ENCODE results near the gene HOXD8. TPM values are rescaled to one million over a fixed set of nuclear protein-coding genes. Genes with fewer than 3 reads are reported as not detected.

HOXD8 gene
- total RNA-seq, result 14.2 and 18.9 TPM in 2 replicates

DNA sequence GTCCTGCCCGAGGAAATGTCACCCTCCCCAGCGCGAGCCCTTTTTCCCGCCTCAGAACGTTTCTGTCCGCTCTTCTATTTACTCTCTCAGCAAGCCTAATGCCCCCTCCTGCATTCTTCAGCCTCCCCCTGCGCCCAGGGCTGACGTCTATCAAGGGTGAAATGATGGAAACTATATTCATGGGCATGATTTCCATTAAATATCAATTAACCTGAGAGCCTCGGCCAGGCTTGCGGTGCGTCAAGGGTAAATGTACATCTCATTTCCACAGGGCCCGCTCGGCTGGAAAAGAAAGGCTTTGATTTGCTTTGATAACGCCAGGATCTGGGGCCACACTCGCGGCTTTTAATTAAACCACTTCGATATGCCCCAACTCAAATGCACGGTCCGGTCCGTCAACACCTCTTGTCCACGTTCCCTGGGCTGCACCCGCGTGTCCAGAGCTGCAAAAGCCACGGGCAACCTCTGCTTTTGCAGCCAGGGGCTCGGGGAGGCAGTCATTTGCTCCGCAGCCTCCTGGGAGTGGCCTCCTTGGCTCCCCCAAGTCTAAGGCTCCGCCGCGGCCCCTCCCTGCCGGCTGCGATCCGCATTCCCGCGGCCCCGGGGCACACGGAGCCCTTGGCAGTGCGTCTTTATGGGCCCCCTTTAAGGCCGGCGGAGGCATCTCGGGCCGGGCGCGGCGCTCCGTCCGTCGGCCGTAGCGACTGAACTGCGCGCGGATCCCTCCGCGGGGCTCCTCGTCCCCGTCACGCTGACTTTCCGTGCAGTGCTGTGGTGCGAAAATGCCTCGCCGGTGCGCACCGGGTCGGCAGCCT is at the start of gene HOXD8:
Gene HOXD8, plus strand, starts transcription at position 724 of the 815 bp plus-strand sequence. CDS start 662 bp downstream, outside the sequence.
- DNase-seq (ENCODE audit: extremely low read depth, low read depth, low spot score), result no peak

DNA sequence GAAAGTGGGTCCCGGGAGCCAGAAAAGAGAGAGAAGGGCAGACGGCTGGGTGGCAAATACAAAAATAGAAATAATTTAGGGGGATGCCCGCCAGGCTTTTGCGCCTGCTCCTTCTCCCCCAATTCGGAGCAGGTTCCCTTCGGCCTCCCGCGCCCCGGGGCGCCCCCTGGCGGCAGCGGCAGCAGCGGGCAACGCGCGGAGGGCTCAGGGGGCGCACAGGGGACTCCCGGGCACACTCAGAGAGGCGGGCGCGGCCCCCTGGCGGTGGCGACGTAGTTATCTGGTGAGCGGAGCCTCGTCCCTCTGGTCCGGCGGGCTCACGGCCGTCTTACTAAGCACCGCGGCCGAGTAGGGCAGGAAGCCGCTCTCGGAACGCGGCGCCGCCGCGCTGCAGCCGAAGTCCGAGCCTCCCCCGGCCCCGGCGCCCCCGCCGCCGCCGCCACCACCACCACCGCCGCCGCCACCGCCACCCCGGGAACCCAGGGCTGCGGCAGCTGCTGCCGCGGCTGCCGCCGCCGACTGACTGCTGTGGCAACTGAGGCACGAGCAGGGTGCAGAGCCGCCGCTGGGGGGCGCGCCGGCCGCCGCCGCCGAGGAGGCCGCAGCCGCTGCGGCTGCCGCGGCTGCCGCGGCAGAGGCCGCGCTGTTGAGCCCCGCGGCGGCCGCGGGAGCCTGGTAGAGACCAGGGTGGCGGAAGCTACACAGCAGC is 49.5 kb upstream of the HOXD8 start:
- no peak for DNase-seq (ENCODE audit: extremely low read depth, low read depth, low spot score)

DNA sequence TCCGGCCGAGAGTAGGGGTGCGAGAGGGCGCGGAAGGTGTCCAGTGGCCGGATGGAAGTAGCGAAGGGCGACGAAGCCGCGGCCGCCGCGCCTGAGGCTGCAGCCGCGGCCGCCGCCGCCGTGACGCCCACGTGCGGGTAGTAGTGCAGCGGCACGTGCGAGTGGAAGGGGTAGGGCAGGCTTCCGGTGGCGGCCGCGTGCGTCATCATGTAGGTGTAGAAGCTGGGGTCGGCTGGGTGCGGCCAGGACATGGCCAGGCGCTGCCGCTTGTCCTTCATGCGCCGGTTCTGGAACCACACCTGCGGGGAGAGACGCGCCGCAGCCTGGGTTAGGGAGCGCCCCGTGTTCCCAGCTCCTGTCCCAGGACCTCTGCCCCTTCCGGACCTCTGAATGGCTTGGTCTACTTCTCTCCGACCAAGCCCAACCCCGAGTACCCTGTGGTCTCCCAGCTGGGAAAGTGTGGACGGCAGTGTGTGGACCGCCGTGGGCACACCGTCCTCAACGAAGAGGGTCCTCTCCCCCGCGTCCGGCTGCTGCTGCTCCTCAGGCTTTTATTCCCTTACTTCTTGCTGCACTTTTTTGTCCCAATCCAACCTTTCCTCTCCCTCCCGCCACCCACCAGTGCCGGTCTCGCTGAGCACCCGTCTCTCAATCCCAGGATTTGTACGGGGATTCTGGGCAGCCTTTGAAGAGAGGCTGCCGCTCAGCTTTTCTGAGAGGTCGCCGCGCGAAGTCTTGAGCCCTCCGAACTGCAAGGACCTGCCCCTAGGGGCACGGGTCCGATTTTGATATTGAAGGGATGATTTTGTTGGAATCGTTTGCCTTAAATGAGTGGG is 48.7 kb upstream of the HOXD8 start:
- no peak for DNase-seq (ENCODE audit: extremely low read depth, low read depth, low spot score)

DNA sequence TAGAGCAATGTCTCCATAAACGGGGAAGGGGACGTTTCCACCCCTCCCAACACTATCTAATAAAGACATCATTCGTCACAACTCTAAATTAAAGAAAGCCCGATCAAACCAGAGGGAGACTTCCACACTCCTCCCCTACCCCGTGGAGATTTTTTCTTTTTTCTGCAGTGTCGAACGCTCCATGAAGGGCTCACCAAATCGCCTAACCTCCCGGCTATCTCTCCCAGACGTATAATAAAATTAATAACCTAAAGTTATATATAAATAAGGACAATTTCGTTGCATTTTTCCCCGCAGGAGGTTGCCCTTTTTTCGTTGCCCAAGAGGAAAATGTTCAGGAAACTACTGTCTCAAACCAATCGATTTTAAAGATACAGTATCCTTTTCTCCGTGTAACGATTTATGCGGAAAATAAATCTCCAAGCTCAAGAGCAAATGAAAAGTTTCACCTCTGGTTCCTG is 48.1 kb upstream of the HOXD8 start:
- DNase-seq (ENCODE audit: extremely low read depth, low read depth, low spot score), result no peak

DNA sequence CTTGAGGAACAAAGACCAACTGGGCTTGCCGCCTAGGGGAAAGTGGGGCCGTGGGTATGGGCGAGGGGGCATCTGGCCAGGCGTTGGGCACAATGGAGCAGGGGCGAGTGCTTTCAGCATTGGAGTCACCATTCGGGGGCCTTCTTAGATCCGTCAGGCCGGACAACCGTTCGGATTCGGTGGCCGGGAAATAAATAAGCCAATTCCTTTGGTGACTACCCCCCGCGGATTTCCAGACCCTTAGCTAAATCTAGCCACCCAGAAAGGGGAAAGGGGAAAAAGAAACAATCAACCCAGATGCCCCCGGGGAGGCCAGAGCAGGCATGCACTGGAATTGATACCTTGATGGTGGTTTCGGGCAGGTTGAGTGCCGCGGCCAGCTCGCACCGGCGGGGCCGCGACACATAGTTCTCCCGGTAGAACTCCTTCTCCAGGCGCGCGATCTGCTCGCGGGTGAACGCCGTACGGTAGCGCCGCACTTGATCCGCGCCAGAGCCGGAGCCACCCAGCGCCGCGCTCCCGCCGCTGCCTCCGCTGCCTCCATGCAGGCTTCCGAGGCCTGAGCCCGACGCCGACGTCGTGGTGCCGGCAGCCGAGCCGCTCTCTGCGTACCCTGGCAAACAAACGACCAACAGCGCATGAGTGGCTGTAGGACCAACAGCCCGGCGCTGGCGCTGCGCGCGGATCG is 47.5 kb upstream of the HOXD8 start:
- no peak for DNase-seq (ENCODE audit: extremely low read depth, low read depth, low spot score)

DNA sequence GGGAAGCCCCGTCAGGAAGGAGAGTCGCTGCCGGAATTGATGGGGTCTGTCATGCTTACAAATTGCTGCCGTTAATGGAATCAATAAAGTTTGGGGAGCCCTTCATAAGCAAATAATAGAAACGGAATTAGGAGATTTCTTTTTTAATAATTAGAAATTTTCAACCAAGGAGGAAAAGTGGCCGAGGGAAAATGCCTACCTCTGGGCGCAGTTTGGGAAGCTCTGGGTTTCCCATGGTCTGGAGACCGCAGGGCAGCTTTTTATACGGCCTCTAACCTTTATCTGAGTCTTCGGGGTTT is 47.0 kb upstream of the HOXD8 start:
- no peak for DNase-seq (ENCODE audit: extremely low read depth, low read depth, low spot score)

DNA sequence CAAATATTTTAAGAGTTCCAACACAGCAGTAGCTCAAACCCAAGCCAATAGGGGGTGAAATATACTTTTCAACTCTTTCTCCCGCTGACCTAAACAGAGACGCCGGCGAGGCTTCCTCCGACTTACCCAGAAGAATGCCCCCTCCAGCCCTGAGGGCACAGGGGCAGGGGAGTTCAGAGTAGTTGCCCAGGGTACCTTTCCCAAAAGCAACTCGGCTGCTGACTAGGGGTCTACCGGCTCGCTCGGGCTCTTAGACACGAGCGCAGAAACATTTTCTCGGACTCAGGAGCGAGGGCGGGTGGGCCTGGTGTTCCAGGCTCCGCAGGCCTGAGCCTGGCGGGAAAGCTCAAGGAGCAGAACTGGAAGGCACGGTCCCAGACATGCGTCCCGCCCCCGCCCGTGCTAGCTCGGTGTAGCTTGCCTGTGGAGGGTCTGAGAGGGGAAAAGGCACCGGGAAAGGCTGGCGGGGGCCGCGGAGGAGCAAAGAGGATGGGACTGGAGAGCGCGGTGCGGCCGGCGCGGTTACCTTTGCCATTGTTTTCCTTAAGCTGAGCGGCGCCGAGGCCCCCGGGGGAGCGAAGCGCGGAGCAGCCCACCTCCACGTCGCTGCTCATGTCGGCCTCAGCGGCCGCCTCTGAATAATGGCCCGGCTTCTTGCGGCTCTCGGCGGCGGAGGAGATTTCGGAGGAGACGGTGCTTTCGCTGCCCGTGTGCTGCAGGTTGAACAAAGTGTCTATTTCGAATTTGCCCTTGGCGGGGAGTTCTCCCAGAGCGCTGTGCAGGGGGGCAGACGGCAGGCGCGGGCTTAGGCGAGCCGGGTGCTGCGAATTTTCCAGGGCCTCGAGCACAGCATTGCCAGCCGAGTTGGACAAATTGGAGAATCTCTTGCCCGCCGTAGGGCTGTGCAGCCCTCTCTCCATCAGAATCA is 46.4 kb upstream of the HOXD8 start:
- DNase-seq (ENCODE audit: extremely low read depth, low read depth, low spot score), result no peak

DNA sequence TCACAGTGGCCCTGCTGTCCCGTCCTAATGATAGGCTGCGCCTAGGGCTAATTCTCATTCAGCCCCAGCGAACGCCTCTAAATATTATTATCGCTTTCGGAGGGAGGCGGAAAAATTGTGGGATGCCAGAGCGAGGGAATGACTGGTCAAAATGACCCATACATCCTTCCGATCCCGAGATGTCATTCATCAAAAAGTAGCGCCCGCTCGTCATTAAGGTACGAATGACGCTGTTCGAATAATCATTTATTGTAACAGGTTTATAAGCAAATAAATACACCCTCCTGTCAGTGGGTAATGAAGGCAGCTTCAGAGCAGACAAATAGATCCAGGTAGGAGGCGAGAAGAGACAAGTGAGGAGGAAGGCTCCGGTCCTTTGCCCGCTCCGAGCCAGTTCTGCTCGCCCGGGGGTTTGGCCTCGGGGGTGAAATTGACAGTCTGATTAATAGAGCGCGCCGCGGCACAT is 45.7 kb upstream of the HOXD8 start, which contains the start of gene EVX2:
Gene EVX2, minus strand, starts transcription at position 167 of the 466 bp plus-strand sequence. CDS start 186 bp downstream, outside the sequence.
- no peak for DNase-seq (ENCODE audit: extremely low read depth, low read depth, low spot score)

DNA sequence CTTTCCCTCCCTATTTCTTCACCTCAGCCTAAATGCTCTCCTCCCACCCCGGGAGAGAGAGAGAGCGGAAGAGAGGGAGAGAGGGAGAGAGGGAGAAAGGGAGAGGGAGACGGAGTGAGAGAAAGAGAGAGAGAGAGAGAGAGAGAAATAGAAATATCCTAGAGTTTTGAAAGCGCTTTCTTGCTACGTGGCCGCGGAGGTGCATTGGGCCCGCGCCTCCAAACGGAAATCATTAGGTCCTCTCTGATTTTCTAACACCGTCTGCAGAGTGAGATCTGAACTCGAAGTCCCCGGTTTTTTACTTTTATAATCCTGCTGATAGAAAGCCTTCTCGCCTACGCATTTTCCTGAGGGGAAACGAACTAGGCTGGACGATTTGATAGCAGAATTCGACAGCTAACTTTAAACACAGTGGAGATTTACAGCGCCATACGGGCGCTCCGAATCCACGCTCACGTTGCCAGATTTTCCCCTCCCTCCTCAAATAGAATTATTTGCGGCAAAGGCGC is 44.8 kb upstream of the HOXD8 start:
- no peak for DNase-seq (ENCODE audit: extremely low read depth, low read depth, low spot score)

DNA sequence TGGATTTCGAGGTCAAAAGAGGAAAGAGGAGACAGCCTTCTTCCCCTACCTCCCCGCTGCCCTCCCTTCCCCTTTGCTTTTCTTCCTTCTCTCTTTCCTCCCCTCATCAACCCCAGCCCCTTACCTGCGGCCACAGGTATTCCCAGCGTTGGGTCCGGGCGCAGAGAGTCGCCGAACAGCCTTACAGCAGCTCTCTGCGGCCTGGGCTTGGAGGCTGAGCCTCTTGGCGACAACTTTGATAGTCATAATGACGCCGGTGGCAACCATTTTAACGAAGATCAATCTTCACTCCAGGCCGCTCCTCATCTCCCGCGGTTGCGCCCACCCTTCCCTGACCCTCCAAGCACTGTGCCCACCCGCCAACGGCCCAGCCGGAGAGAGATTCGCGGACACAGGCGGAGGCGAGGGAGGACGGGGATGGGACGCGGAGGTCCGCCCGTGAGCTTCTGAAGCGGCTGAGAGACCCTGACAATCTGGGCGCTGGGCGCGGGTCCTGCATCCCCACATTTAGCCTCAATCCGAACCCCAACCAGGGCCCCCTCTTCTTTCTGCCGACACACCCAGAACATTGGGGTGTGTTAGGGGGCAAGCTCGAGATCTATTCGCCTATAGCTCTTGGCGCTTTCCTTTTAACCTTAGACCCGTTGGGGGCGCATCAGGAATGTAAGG is 44.3 kb upstream of the HOXD8 start:
- no peak for DNase-seq (ENCODE audit: extremely low read depth, low read depth, low spot score)

DNA sequence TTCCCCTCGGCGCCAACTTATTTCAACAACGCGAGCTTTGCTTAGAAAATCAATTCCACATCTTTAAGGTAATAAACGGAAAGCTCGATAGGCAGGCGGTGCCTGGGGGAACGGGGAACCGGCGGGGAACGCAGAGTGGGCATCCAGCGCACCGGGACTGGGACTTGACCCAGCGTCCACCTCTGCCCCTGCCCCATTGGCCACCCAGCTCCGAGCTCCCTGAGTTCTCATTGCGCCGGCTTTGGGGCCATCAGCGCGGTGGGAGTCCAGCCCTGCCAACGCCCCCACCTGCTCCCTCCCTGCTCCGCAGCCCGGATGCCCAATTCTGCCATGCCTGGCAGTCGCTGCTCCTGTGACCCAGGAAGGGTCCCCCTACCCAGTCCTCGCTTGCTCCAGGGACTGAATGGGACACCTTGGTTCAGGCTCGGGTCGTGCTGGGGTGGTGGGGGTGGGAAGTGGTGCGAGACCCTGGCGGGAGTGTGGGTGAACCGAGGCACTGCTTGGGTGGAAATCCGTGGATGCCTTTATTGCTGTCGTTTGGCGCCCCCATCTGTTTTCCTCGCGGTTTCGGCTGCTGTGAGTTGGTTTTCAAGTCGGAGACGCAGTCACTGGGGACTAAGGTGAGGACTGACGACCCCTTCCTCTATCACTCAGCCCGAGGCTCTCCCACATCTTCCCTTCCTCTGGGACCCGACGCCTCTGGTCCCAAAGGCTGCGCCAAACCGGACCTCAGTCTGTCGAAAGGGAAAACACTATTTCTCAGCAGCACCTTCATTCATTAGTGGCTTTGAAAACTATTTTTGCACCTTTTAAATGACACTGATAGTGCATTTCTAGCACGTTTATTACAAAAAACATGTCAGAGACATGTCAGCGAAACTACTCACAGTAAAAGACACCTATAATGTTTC is 43.4 kb upstream of the HOXD8 start:
- DNase-seq (ENCODE audit: extremely low read depth, low read depth, low spot score), result no peak

DNA sequence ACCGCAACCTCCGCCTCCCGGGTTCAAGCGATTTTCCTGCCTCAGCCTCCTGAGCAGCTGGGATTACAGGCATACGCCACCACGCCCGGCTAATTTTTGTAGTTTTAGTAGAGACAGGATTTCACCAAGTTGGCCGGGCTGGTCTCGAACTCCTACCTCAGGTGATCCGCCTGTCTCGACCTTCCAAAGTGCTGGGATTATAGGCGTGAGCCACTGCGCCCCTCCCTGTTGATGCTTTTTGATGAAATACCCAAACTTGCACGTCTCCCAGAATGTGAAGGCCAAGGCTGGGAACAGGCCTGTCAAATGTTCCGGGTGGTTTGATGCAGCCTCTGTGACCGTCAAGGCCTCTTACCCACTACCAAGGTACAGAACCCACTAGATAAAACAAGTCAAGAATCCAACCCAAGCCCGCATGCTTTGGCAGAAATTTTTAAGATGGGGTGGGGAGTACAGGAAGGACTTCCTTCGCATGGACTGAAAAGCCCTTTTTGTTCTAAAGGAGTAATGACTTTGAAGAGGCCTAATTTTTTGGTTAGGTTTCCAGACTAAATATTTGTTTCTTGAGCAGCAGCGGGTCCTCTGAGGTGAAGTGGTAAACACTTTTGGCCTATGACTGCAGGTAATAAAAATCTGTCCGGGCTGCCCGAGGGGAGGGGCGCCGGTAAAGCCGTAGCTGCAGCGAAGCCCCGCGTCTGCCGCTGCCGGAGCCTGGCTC is 42.0 kb upstream of the HOXD8 start:
- DNase-seq (ENCODE audit: extremely low read depth, low read depth, low spot score), result no peak

DNA sequence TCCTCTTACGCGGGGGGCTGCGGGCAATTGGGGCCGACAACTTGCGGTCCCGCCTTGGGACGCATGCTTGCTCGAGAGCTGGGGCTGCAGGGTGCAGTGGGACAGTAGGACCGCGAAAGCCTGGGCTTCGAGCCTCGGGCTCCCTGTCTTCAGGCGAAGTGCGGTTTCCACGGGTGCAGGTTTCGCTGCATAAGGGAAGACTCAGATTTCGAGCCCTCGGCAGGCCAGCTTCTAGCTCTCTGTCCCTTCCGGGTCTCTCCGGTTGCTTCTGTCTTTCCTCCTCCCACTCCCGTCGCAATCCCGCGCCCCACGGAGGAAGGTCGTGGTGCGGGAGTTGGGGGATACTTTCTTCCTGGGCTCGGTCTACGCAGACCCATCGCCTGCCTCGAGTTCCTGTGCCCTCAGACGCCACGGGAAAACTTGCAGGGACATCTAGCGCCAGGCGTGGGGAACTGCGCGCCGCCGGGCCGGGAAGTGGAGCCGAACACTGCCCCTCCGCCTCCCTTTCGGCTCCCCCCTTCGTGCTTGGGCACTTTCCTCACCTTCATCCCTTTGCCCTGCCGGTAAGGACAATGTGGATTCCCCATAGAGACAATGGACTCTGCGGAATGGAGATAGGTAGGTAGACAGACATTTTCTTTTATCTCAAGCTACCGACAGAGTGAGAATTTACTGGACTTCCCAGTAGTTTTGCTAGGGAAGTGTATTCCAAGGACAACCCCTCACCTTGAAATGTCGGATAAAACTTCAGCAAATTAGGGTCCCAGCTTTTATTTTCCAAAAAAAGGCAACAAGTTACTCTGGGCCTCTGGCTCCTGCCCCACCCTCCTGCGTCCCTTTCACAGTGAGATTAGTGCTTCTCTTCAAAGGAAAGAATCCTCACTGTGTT is 41.2 kb upstream of the HOXD8 start:
- DNase-seq (ENCODE audit: extremely low read depth, low read depth, low spot score), result no peak

DNA sequence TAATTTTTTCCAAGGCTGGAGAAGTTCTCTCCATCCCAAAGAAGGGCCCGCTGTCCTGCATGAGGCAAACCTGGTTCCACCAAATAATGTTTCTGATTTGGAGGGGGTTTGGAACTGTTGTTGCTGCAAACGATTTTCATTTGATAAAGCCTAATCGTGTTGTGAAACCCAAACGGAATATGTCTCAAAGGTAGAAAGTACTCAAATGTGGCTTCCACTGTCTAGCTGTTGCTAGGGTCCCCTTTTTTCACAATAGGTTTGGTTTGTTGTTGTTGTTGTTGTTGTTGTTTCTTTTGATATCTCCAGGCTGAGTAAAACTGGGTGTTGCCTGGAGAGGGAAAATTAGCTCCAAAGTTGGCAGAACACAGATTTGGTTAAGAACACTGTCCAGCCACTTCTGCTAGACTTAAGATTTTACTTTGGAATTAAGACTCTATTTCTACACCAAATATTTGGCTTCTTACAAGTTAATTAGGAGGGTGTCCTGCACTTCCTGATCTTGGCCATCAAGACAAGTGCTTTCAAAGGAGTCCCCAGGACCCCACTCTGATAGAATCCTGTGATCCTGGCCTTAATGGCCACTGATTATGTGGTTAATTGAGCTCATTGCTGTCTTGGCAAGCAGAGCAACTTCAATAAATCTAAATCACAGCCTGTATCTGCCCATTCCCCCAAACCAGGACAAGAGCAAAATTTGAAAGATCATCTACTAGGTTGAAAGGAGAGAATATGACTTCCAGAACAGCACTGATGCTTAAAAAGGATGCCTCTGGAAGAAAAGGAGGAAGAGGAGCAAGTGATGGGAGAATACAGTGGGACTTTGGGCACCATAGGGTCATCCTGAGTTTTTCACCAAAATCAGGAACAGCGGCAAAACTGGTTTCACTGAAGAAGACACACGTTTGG is 40.3 kb upstream of the HOXD8 start:
- DNase-seq (ENCODE audit: extremely low read depth, low read depth, low spot score), result no peak

DNA sequence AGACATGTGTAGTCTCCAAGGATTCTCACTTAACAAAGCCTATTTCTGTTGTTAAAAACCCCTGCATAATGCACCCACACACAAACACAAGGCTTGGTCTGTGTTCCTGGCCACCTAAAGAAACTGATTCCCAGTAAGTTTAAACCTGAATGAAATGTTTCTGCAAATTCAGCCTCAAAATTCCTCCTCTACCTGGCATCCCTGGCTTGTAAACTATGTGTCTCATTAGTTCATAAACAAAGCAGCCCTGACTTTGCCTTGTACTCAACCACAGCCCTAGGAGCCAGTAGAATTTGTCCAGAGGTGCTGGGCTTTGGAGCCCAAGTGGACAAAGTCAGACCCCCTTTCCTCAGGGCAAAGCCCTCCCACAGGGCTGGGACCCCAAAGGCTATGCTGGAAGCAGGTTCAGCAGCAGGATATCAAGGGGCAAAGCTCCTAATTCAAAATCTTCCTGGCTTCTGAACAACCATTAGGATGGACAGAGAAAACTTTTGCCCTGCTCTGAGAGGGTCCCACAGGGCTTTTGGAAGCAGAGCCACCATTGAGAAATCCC is 39.6 kb upstream of the HOXD8 start:
- DNase-seq (ENCODE audit: extremely low read depth, low read depth, low spot score), result no peak

Data from glomerular endothelial cell (primary cell).